Heart right ventricle (tissue), 16 donors: ENCODE results near the gene ARL6IP4. TPM values are rescaled to one million over a fixed set of nuclear protein-coding genes. Genes with fewer than 3 reads are reported as not detected.

Source experiments
- ATAC-seq, 8 donors: fragments of 200-7000 bp; cut with Tn5 transposase; one replicate each; pipeline ENCODE4 v1.9.1; 2020; ENCODE audit warnings: mild to moderate bottlenecking in 8 of 8, moderate library complexity in 8 of 8, moderate number of reproducible peaks in 1 of 8
- DNase-seq, 2 donors: peaks; one replicate each; pipeline ENCODE4 v3.0.0-alpha.2; 2020
- H3K27ac ChIP-seq, 10 donors: fragments of 200-600 bp; sonication (generic) in 2 of 10; one replicate each; pipeline versions ENCODE4 v1.5.0 to v1.8.0; 2020 to 2022; ENCODE audit warnings: mild to moderate bottlenecking in 3 of 10
- H3K27me3 ChIP-seq, 7 donors: fragments of 200-600 bp; one replicate each; pipeline ENCODE4 v1.8.0; 2021 to 2022; ENCODE audit warnings: mild to moderate bottlenecking in 2 of 7
- H3K36me3 ChIP-seq, 9 donors: fragments of 200-600 bp; sonication (generic) in 1 of 9; one replicate each; pipeline versions ENCODE4 v1.5.0 to v1.8.0; 2020 to 2022; ENCODE audit warnings: mild to moderate bottlenecking in 2 of 9
- H3K4me1 ChIP-seq, 9 donors: fragments of 200-600 bp; sonication (generic) in 1 of 9; one replicate each; pipeline versions ENCODE4 v1.5.0 to v1.8.0; 2020 to 2022; ENCODE audit warnings: mild to moderate bottlenecking in 4 of 9
- H3K4me3 ChIP-seq, 10 donors: fragments of 200-600 bp; sonication (generic) in 2 of 10; one replicate each; pipeline versions ENCODE4 v1.5.0 to v1.8.0; 2020 to 2022; ENCODE audit warnings: mild to moderate bottlenecking in 7 of 10, moderate library complexity in 2 of 10
- H3K9me3 ChIP-seq, 11 donors: fragments of 200-600 bp in 10 of 11; sonication (generic) in 2 of 11; one replicate each; pipeline versions ENCODE4 v1.5.0 to v1.8.0; 2013 to 2022; ENCODE audit warnings: mild to moderate bottlenecking in 2 of 11, control low read depth in 1 of 11, moderate library complexity in 1 of 11
- CTCF ChIP-seq, 9 donors: fragments of 200-600 bp; sonication (generic) in 2 of 9; IDR thresholded peaks; one replicate each; pipeline versions ENCODE4 v1.5.0 to v1.8.0; 2021 to 2022; ENCODE audit warnings: antibody characterized with exemption in 9 of 9, mild to moderate bottlenecking in 5 of 9, moderate library complexity in 1 of 9
- WGBS, 2 donors: extraction: QIAGEN DNeasy Blood & Tissue Kit; methylation state at CpG; one replicate each; pipeline ENCODE4 v1.1.7; 2013; ENCODE audit warnings: inconsistent platforms in 1 of 2; 5-methylcytosine and 5-hydroxymethylcytosine counted together
- intact Hi-C, 10 donors: fragments of 100-400 bp; cut with DNase I; formaldehyde crosslinking; loops; one replicate each; pipeline versions ENCODE4 v1.11.1 to v1.14.2; 2022
- polyA plus RNA-seq, 2 donors: library from polyadenylated mRNA; stranded (reverse); fragments of 200-250 nt; gene quantifications; one replicate each; pipeline ENCODE4 v1.2.3, GENCODE V29; 2013
- total RNA-seq, 10 donors: library from RNA; stranded (reverse); fragmentation: NEBNext Ultra II Directional in 3 of 10; extraction: Animal tissue kit (Norgen Biotek cat#: 25700) in 3 of 10; gene quantifications; one replicate each; pipeline versions ENCODE4 v1.2.1 to v1.2.4, GENCODE V29; 2021 to 2023
- donor health status: Arrhythmogenic right ventricular cardiomyopathy.
- donor health status: ischemic (EF 13 %, LVEDD 7.1; RV severe dilation, severe dysfunction).
- donor health status: healthy with polysubstance abuse.
- donor health status: DM: no; HTN: yes; CAD: no.
- donor health status: DM: no; HTN: no; CAD: no.
- donor health status: ischemic (EF 25% LVEDD 6.9; RV normal size, moderate dysfunction).
- donor health status: ischemic (EF 25% LVEDD 5.7; RV mildly dilated, moderate dysfunction).
- donor health status: healthy.
- donor health status: DM: yes; HTN: yes; CAD: no.
- donor health status: Ischemic cardiomyopathy.
- donor health status: ischemic (EF 35%, LVEDD 5.7; RV mildly dilated, moderate dysfunction).
- donor health status: nonischemic (EF 11% LVEDD 7.7; RV severe dilation, severe dysfunction).
- donor health status: DM: yes; HTN: yes; CAD: no.
- donor health status: PGD.
- donor health status: ischemic (EF 29% LVEDD 5.4; RV normal size, mild dysfunction).
- donor health status: nonischemic (EF 23%, LVEDD 6.1; RV moderate dilation, normal function).

The ARL6IP4 gene
- total and polyA plus RNA-seq, 12 donors, result 125 to 319 (median 145) TPM

- peak overlapping the region in 9 of 10 donors; percentile 5 to 82 (median 63) for H3K27ac ChIP-seq
- peak in 1 of 2 donors; percentile 69 for DNase-seq
- ATAC-seq, result peak in 6 of 8 donors; percentile 4 to 41 (median 21)
- intact Hi-C loops, result loop anchor here (5.0 to 10.0 kb wide), 6 partner anchors 160 to 253 kb away; partner anchors contain the start of genes PITPNM2 (in 5 of the 10), MPHOSPH9 (in 3 of the 10) and MTRFR (in 3 of the 10)
- H3K27me3 ChIP-seq, result no peaks in the 10 kb centered on the region
- peak overlapping the region in 5 of 10 donors; percentile 21 to 43 (median 25) for H3K4me3 ChIP-seq
- 27 to 42% methylated on average over 34 of the region's 34 CpGs for WGBS, 2 donors
- H3K9me3 ChIP-seq, result no peaks in the 10 kb centered on the region
- TF ChIP-seq CTCF (IDR thresholded peaks at IDR 0.05), result no peak
- H3K4me1 ChIP-seq, result peaks cover 26 to 52% (median 49%) of the 10 kb centered on the region in 9 donors
- peaks cover 0 to 69% (median 6%) of the 10 kb centered on the region in 9 donors for H3K36me3 ChIP-seq
Observed at GRCh38 chr12:122984612-122985337, 4.3 kb downstream of the ARL6IP4 start.

- no peak for DNase-seq
- peaks cover 26 to 47% (median 45%) of the 10 kb centered on the region in 9 donors for H3K4me1 ChIP-seq
- H3K36me3 ChIP-seq, result peaks cover 0 to 78% (median 10%) of the 10 kb centered on the region in 9 donors
- peak in 1 of 8 donors; percentile 1 for ATAC-seq
- peak overlapping the region in 9 of 10 donors; percentile 5 to 82 (median 63) for H3K27ac ChIP-seq
- no peaks in the 10 kb centered on the region for H3K9me3 ChIP-seq
- 89 to 91% methylated on average over 45 of the region's 45 CpGs for WGBS, 2 donors
- H3K4me3 ChIP-seq, result peak overlapping the region in 2 of 10 donors; percentile 21 to 43
- intact Hi-C loops, result loop anchor here in 5 of 10 donors (10.0 kb wide), 2 partner anchors 159 to 169 kb away; partner anchors contain the start of gene PITPNM2 (in 4 of the 5)
- no peaks in the 10 kb centered on the region for H3K27me3 ChIP-seq
- TF ChIP-seq CTCF (IDR thresholded peaks at IDR 0.05), result no peak
Observed at GRCh38 chr12:122985338-122986257, 5.1 kb downstream of the ARL6IP4 start.

- no peak overlapping the region for H3K27ac ChIP-seq
- no peak overlapping the region for H3K4me3 ChIP-seq
- peaks cover 26 to 43% (median 42%) of the 10 kb centered on the region in 9 donors for H3K4me1 ChIP-seq
- peaks cover 0 to 85% (median 10%) of the 10 kb centered on the region in 9 donors for H3K36me3 ChIP-seq
- ATAC-seq, result no peak
- no peak for TF ChIP-seq CTCF (IDR thresholded peaks at IDR 0.05)
- H3K9me3 ChIP-seq, result no peaks in the 10 kb centered on the region
- no peak for DNase-seq
- no peaks in the 10 kb centered on the region for H3K27me3 ChIP-seq
- intact Hi-C loops, result loop anchor here in 5 of 10 donors (10.0 kb wide), 2 partner anchors 158 to 168 kb away; partner anchors contain the start of gene PITPNM2 (in 4 of the 5)
- 95 to 96% methylated on average over 40 of the region's 40 CpGs for WGBS, 2 donors
Observed at GRCh38 chr12:122986258-122986871, 5.9 kb downstream of the ARL6IP4 start.
